Endodermal cell (in vitro differentiated cells): ENCODE data around the gene GAPDHS. TPM values are rescaled to one million over a fixed set of nuclear protein-coding genes. Genes with fewer than 3 reads are reported as not detected.

Source experiments
- DNase-seq: peaks from one replicate; pipeline ENCODE4 v3.0.0-alpha.2; 2017
- H3K27ac ChIP-seq: 2 replicates; pipeline ENCODE4 v1.5.1; 2013; ENCODE audit warnings: mild to moderate bottlenecking, low read depth, low read length, moderate library complexity
- H3K27me3 ChIP-seq: 2 replicates; pipeline ENCODE4 v1.6.1; 2013; ENCODE audit warnings: mild to moderate bottlenecking, low read length, moderate library complexity; ENCODE audit not compliant: insufficient read depth, control insufficient read depth, poor library complexity, severe bottlenecking
- H3K36me3 ChIP-seq: 2 replicates; pipeline ENCODE4 v1.7.0; 2013; ENCODE audit warnings: mild to moderate bottlenecking, low read length, moderate library complexity; ENCODE audit not compliant: control insufficient read depth, insufficient read depth
- H3K4me1 ChIP-seq: one replicate; pipeline ENCODE4 v1.7.0; 2013; ENCODE audit warnings: low read length; ENCODE audit not compliant: control insufficient read depth, insufficient read depth
- H3K4me3 ChIP-seq: 2 replicates; pipeline ENCODE4 v1.5.1; 2013; ENCODE audit warnings: mild to moderate bottlenecking, low read length, moderate library complexity
- H3K9ac ChIP-seq: 2 replicates; pipeline ENCODE4 v1.6.1; 2013; ENCODE audit warnings: mild to moderate bottlenecking, low read length, moderate library complexity; ENCODE audit not compliant: poor library complexity, severe bottlenecking; ENCODE audit errors: extremely low read depth
- H3K9me3 ChIP-seq: 2 replicates; pipeline ENCODE4 v1.6.1; 2013; ENCODE audit warnings: mild to moderate bottlenecking, low read length, moderate library complexity; ENCODE audit not compliant: control insufficient read depth
- H3K27ac Mint-ChIP-seq: 2 replicates; pipeline ENCODE4 v1.8.0; 2020; ENCODE audit warnings: mixed read lengths
- H3K27me3 Mint-ChIP-seq: 2 replicates; pipeline ENCODE4 v1.8.0; 2021; ENCODE audit warnings: mild to moderate bottlenecking, mixed read lengths; ENCODE audit not compliant: insufficient read depth
- H3K36me3 Mint-ChIP-seq: 2 replicates; pipeline ENCODE4 v1.8.0; 2020; ENCODE audit warnings: low read depth, mixed read lengths
- H3K4me1 Mint-ChIP-seq: 2 replicates; pipeline ENCODE4 v1.8.0; 2020; ENCODE audit warnings: mixed read lengths
- H3K4me3 Mint-ChIP-seq: 2 replicates; pipeline ENCODE4 v1.8.0; 2020; ENCODE audit warnings: mild to moderate bottlenecking, moderate library complexity, mixed read lengths
- H3K9me3 Mint-ChIP-seq: 2 replicates; pipeline ENCODE4 v1.8.0; 2020; ENCODE audit warnings: mild to moderate bottlenecking, mixed read lengths
- WGBS, 2 experiments: methylation state at CpG; one replicate each; pipeline versions ENCODE4 v1.1.5 to v1.1.7; 2013; ENCODE audit warnings: missing lambda C conversion rate in 2 of 2, mixed read lengths in 1 of 2; ENCODE audit not compliant: insufficient coverage in 1 of 2, insufficient read length in 1 of 2; 5-methylcytosine and 5-hydroxymethylcytosine counted together
- total RNA-seq, 2 donors: library from RNA; stranded (reverse); fragmentation: NEBNext Ultra II Directional in 1 of 2; extraction: Animal tissue kit (Norgen Biotek cat#: 25700) in 1 of 2; gene quantifications; 2 replicates in 1 of 2; 3 replicates in 1 of 2; pipeline ENCODE4 v1.2.1, GENCODE V29; 2021
- TF ChIP-seq, protein P1 (sequence below): fragments of 200-600 bp; sonication (generic); conservative IDR thresholded peaks from 2 replicates; pipeline ENCODE4 v1.5.0; 2021; ENCODE audit warnings: antibody characterized with exemption, mild to moderate bottlenecking

The GAPDHS gene
- total RNA-seq, 2 donors from 2014 or later, result not detected

DNA sequence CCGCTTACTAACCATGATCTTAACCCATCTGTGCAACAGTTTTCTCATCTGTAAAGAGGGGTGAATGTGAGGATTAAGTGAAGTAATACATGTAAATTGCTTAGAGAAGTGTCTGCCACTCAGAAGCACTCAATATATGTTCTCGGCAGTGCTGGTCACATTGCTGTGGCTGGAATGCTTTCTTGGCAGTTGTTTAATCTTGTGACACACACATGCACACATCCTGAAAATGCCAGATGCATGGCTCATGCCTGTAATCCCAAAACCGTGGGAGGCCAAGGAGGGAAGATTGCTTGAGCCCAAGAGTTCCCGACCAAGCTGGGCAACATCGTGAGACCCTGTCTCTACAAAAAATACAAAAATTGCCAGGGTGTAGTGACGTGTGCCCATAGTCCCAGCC is 14.9 kb upstream of the GAPDHS start:
- DNase-seq, result no peak
- 93 to 94% methylated on average over 5 to 6 of the region's 6 CpGs for WGBS, 2 experiments
- H3K36me3 ChIP-seq, result no peaks in the 10 kb centered on the region
- peaks cover 4% of the 10 kb centered on the region for H3K4me1 ChIP-seq
- peaks cover 10% of the 10 kb centered on the region for H3K4me1 Mint-ChIP-seq
- H3K9me3 ChIP-seq, result no peaks in the 10 kb centered on the region
- H3K27ac ChIP-seq, result no peak overlapping the region
- TF ChIP-seq, protein P1, sequence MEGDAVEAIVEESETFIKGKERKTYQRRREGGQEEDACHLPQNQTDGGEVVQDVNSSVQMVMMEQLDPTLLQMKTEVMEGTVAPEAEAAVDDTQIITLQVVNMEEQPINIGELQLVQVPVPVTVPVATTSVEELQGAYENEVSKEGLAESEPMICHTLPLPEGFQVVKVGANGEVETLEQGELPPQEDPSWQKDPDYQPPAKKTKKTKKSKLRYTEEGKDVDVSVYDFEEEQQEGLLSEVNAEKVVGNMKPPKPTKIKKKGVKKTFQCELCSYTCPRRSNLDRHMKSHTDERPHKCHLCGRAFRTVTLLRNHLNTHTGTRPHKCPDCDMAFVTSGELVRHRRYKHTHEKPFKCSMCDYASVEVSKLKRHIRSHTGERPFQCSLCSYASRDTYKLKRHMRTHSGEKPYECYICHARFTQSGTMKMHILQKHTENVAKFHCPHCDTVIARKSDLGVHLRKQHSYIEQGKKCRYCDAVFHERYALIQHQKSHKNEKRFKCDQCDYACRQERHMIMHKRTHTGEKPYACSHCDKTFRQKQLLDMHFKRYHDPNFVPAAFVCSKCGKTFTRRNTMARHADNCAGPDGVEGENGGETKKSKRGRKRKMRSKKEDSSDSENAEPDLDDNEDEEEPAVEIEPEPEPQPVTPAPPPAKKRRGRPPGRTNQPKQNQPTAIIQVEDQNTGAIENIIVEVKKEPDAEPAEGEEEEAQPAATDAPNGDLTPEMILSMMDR, result no peak
- no peaks in the 10 kb centered on the region for H3K9me3 Mint-ChIP-seq
- no peak overlapping the region for H3K4me3 ChIP-seq
- no peaks in the 10 kb centered on the region for H3K36me3 Mint-ChIP-seq
- H3K27ac Mint-ChIP-seq, result no peak overlapping the region
- H3K27me3 ChIP-seq, result no peaks in the 10 kb centered on the region
- H3K27me3 Mint-ChIP-seq, result no peaks in the 10 kb centered on the region
- H3K9ac ChIP-seq, result no peak overlapping the region
- H3K4me3 Mint-ChIP-seq, result no peak overlapping the region

DNA sequence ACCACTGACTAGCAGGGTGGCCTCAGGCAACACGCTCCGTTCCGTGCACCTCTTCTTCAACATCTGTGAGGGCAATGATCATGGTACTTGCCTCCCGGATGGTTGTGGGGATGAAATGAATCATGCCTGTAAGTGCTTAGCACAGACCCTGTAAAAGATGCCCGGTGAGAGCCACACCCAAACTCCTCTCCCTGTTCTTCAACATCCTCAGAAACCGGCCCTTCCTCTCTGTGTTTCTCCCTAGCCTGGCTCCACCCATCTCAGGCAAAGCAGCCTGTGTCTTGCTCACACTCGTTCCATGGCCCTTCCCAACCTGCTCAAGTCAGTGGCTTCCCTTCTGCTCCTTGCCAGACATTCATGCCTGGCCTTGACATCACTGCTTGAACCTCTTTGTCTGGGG is 14.0 kb upstream of the GAPDHS start:
- WGBS, 2 experiments, result 85 to 92% methylated on average over 4 to 7 of the region's 7 CpGs
- H3K27me3 Mint-ChIP-seq, result peaks cover under 1% of the 10 kb centered on the region
- H3K4me3 ChIP-seq, result no peak overlapping the region
- H3K9ac ChIP-seq, result no peak overlapping the region
- peaks cover under 1% of the 10 kb centered on the region for H3K4me1 ChIP-seq
- H3K36me3 Mint-ChIP-seq, result no peaks in the 10 kb centered on the region
- H3K9me3 Mint-ChIP-seq, result no peaks in the 10 kb centered on the region
- H3K9me3 ChIP-seq, result no peaks in the 10 kb centered on the region
- no peak overlapping the region for H3K27ac ChIP-seq
- H3K27ac Mint-ChIP-seq, result no peak overlapping the region
- no peak for DNase-seq
- H3K36me3 ChIP-seq, result no peaks in the 10 kb centered on the region
- no peaks in the 10 kb centered on the region for H3K27me3 ChIP-seq
- no peak overlapping the region for H3K4me3 Mint-ChIP-seq
- H3K4me1 Mint-ChIP-seq, result peaks cover 4% of the 10 kb centered on the region
- TF ChIP-seq, protein P1, result no peak

DNA sequence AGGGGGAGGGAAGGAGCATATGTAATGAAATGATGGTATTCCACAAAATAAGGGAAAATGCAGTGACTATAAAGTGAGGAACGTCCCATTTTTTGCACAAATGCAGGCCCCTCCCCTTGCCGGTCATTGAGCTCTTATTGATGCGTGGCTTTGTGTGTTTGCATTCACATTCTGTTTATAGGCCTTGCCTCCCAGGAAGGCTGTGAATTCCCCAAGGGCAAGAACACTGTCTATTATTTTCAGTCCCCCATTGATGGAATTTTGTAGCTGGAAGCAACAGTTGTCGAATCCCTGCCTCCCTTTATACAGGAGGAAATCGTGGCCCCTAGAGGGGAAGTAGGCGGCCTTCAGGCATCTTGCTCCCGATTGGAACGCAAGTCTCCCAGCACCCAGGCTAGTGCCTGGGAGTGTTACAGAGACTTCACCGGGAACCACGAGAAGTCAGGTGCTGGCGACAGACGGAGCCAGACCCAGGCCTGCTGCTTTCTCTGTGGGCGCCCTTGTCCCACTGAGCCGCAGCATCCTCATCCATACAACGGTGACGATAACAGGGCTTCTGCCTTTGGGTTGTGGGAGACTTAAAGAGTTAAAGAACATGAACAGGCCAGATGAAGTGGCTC is 12.0 kb upstream of the GAPDHS start:
- peak; percentile 69 for DNase-seq
- Mint-ChIP-seq H3K36me3 (no peaks in the 10 kb centered on the region), H3K27ac (no peak overlapping the region), H3K4me1 (peaks cover 14% of the 10 kb centered on the region), H3K4me3 (no peak overlapping the region), H3K27me3 (peaks cover 11% of the 10 kb centered on the region), H3K9me3 (no peaks in the 10 kb centered on the region)
- no peaks in the 10 kb centered on the region for H3K9me3 ChIP-seq
- no peak overlapping the region for H3K9ac ChIP-seq
- no peak overlapping the region for H3K4me3 ChIP-seq
- H3K27ac ChIP-seq, result no peak overlapping the region
- WGBS, 2 experiments, result 74 to 78% methylated on average over 5 to 16 of the region's 16 CpGs
- H3K36me3 ChIP-seq, result no peaks in the 10 kb centered on the region
- TF ChIP-seq, protein P1, result no peak
- H3K27me3 ChIP-seq, result no peaks in the 10 kb centered on the region
- no peaks in the 10 kb centered on the region for H3K4me1 ChIP-seq
